ENCODE measurements around the gene PSMA1. TPM values are rescaled to one million over a fixed set of nuclear protein-coding genes. Genes with fewer than 3 reads are reported as not detected.
A peak's percentile ranks its signal among the peaks of the same experiment; 100 is the strongest.

Gene PSMA1
- total and polyA plus RNA-seq, 2 experiments from 2014 or later, result 159 to 303 TPM

DNA sequence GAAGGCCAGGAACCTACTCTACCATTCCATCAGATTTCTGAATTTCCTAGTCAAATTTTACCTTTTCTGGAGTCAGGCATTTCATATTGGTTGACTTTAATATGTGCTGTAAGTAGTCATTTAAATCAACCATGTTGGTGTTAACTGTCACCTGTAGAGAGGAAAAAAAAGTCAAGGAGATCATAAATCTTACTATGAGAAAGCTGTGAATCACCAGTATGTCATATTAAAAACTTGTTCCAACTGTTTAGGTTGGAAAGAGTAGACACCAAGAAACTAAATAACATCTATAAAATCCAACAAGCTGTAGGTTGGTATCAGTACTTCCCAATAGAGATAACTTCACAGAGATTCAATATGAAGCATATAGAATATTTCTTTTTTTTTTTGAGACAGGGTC, 60.0 kb downstream of the PSMA1 start:
- no peak for TF ChIP-seq EZH2phosphoT487 (IDR thresholded peaks at IDR 0.05; ENCODE audit: insufficient read depth, low read depth)
- no peak for TF ChIP-seq EZH2 (IDR thresholded peaks at IDR 0.05; ENCODE audit: insufficient read depth, poor library complexity, severe bottlenecking)
- H4K20me1 ChIP-seq (ENCODE audit: insufficient read depth), result no peaks in the 10 kb centered on the region
- in situ Hi-C loops (cut with MboI), result no loop called here

DNA sequence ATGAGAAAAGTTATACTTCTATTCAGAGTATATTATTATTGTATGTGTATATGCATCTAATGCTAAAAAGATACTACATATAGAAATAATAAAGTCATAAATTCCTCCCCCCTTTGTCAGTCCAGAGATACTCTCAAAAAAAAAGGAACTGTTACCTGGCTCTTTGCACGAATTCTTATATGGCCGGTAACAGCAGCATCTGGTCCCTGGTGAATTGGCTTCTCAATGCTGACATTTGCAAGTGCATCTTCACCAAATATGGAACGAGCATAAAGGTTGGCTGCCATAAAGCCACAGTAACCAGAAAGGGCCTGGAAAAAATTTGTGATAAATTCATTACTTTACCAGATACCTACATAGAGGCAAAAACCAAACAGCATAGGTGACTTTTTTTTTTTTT, 61.8 kb downstream of the PSMA1 start:
- no peak for TF ChIP-seq EZH2phosphoT487 (IDR thresholded peaks at IDR 0.05; ENCODE audit: insufficient read depth, low read depth)
- no peak for TF ChIP-seq EZH2 (IDR thresholded peaks at IDR 0.05; ENCODE audit: insufficient read depth, poor library complexity, severe bottlenecking)
- in situ Hi-C loops (cut with MboI), result loop anchor here (5.0 kb wide), 1 partner anchor 39 kb away; the partner anchor contains the start of gene COPB1
- Histone ChIP-seq H3F3A (ENCODE audit: insufficient read depth) (peaks cover 83% of the 10 kb centered on the region), H3K27me3 (replicated peaks; ENCODE audit: insufficient read depth) (no peaks in the 10 kb centered on the region), H2AFZ (no peak overlapping the region), H3K9me2 (ENCODE audit: insufficient read depth) (no peaks in the 10 kb centered on the region), H3K4me1 (ENCODE audit: insufficient read depth) (0 out of 2 replicates have a peak, but pooled peaks cover 8% of the 10 kb centered on the region), H4K20me1 (ENCODE audit: insufficient read depth) (no peaks in the 10 kb centered on the region), H3K79me2 (ENCODE audit: insufficient read depth) (peaks cover 37% of the 10 kb centered on the region), H3K36me3 (ENCODE audit: low read depth) (peaks cover 78% of the 10 kb centered on the region), H3K9me3 (ENCODE audit: low read depth) (no peaks in the 10 kb centered on the region), H3K4me3 (no peak overlapping the region), H3K27ac (no peak overlapping the region), H3K9ac (no peak overlapping the region), H3K4me2 (ENCODE audit: unreplicated experiment) (no peak overlapping the region)
- 72 to 73% methylated on average over 3 of the region's 3 CpGs for WGBS, 2 experiments (ENCODE audit: low coverage in 1 of 2, low lambda C conversion rate in 2 of 2, missing lambda C conversion rate in 2 of 2)
- DNase-seq, result no peak

More for the DNA sequence above, 60.0 kb downstream of the PSMA1 start:
- no peak overlapping the region for H3K4me2 ChIP-seq (ENCODE audit: unreplicated experiment)
- no peak overlapping the region for H3K4me3 ChIP-seq
- H3K9me3 ChIP-seq (ENCODE audit: low read depth), result no peaks in the 10 kb centered on the region
- no peak overlapping the region for H3K27ac ChIP-seq
- peaks cover 97% of the 10 kb centered on the region for H3F3A ChIP-seq (ENCODE audit: insufficient read depth)
- H3K36me3 ChIP-seq (ENCODE audit: low read depth), result peaks cover 90% of the 10 kb centered on the region
- H2AFZ ChIP-seq, result no peak overlapping the region
- H3K4me1 ChIP-seq (ENCODE audit: insufficient read depth), result 0 out of 2 replicates have a peak, but pooled peaks cover 8% of the 10 kb centered on the region
- no peaks in the 10 kb centered on the region for H3K27me3 ChIP-seq (replicated peaks; ENCODE audit: insufficient read depth)
- H3K9ac ChIP-seq, result no peak overlapping the region
- H3K9me2 ChIP-seq (ENCODE audit: insufficient read depth), result no peaks in the 10 kb centered on the region
- DNase-seq, result no peak
- peaks cover 44% of the 10 kb centered on the region for H3K79me2 ChIP-seq (ENCODE audit: insufficient read depth)

DNA sequence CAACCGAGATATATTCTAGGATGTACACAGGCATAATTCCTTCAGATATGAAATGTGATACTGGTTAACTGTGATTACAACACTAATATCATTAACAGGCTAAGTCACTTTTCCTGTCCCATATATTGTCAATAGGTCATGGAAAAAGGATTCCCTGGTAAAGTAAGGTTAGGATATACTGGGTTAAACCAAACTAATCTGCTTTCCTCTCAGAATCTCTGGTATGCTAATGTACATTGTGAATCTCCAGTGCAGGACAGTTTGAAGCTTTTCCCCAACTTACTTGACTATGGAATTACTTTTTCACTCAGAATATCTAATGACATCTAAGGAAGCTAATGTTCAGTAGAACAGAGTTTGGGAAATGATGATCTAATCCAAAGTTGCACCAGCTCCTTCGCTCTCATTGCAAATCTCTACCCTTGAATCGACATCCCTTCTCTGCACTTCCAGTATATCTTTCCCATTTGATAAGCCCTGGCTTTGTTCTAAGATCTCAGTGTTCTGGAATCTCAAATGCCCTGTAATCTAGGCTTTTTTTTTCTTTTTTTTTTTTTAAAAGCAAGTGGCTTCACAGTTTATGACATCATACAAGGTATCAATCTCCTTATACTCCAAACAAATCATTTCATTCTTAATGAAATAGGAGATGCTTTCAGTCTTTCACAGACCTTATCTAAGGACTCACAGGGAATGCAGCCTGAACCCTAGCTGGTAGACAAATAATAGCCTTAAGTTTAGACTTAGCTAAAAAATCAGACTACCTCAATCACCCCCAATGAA, 64.3 kb downstream of the PSMA1 start:
- Histone ChIP-seq H3K4me1 (ENCODE audit: insufficient read depth) (0 out of 2 replicates have a peak, but pooled peaks cover 5% of the 10 kb centered on the region), H4K20me1 (ENCODE audit: insufficient read depth) (no peaks in the 10 kb centered on the region), H3K27me3 (replicated peaks; ENCODE audit: insufficient read depth) (no peaks in the 10 kb centered on the region), H3K9me2 (ENCODE audit: insufficient read depth) (no peaks in the 10 kb centered on the region), H3K9me3 (ENCODE audit: low read depth) (no peaks in the 10 kb centered on the region), H3K27ac (peak overlapping the region; percentile 29), H3F3A (ENCODE audit: insufficient read depth) (peaks cover 83% of the 10 kb centered on the region), H3K36me3 (ENCODE audit: low read depth) (peaks cover 70% of the 10 kb centered on the region), H3K79me2 (ENCODE audit: insufficient read depth) (peaks cover 24% of the 10 kb centered on the region), H3K9ac (no peak overlapping the region), H2AFZ (no peak overlapping the region), H3K4me2 (ENCODE audit: unreplicated experiment) (no peak overlapping the region), H3K4me3 (no peak overlapping the region)
- peak; percentile 21 for DNase-seq
- in situ Hi-C loops (cut with MboI), result loop anchor here (5.0 kb wide), 1 partner anchor 41 kb away; the partner anchor contains the start of gene COPB1
- TF ChIP-seq EZH2 (IDR thresholded peaks at IDR 0.05; ENCODE audit: insufficient read depth, poor library complexity, severe bottlenecking), result no peak
- 72 to 78% methylated on average over 3 of the region's 3 CpGs for WGBS, 2 experiments (ENCODE audit: low coverage in 1 of 2, low lambda C conversion rate in 2 of 2, missing lambda C conversion rate in 2 of 2)

Small RNA genes lying within 50 kb of the gene (small RNA-seq; reads per million reads assigned to genes)
- not detected for gene RNU7-49P (ENCODE audit: low read depth, low replicate concordance)

Other genes starting within 250 kb of the PSMA1 start
- gene RRAS2, start 161.2 kb downstream of the PSMA1 start, total RNA-seq (2014; rRNA removed; shearing (Covaris generic)), result 328 and 382 TPM in 2 replicates
- gene RRAS2, start 161.2 kb downstream of the PSMA1 start, polyA plus RNA-seq (2016; fragmentation: Nextera tagmentation; extraction: Ambion mirVana), result 260 and 268 TPM in 2 replicates
- 302 and 366 TPM in 2 replicates for gene COPB1, start 20.6 kb downstream of the PSMA1 start, total RNA-seq (2014; rRNA removed; shearing (Covaris generic))
- 192 and 199 TPM in 2 replicates for gene COPB1, start 20.6 kb downstream of the PSMA1 start, polyA plus RNA-seq (2016; fragmentation: Nextera tagmentation; extraction: Ambion mirVana)
- not detected in 2 replicates for gene PDE3B, start 123.4 kb upstream of the PSMA1 start, total RNA-seq (2014; rRNA removed; shearing (Covaris generic))
- not detected in 2 replicates for gene PDE3B, start 123.4 kb upstream of the PSMA1 start, polyA plus RNA-seq (2016; fragmentation: Nextera tagmentation; extraction: Ambion mirVana)